ENCODE data around the gene SMARCD2. TPM values are rescaled to one million over a fixed set of nuclear protein-coding genes. Genes with fewer than 3 reads are reported as not detected.

SMARCD2 gene
- total and polyA plus RNA-seq, 5 donors = 27.9 to 46.4 (median 35.7) TPM

DNA sequence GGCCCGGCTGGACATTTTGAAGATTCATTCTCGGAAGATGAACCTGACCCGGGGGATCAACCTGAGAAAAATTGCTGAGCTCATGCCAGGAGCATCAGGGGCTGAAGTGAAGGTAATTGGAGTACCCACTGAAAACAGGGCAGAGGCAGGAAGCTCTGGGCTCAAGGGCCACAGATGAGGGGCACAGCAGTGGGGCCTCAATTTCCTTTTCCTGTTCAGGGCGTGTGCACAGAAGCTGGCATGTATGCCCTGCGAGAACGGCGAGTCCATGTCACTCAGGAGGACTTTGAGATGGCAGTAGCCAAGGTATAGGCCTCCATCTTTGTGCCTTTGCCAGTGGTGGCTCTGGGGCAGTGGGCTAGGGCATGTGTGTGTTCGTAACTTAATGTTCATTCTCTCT is 11.0 kb downstream of the SMARCD2 start:
- H3K4me3 ChIP-seq (ENCODE audit: low read length) = no peak overlapping the region
- 75% methylated on average over 8 of the region's 8 CpGs for WGBS
- ATAC-seq (no peak), DNase-seq (peak in 1 of 3 donors; percentile 19)
- H3K27me3 ChIP-seq (ENCODE audit: control insufficient read depth, insufficient read depth) = no peaks in the 10 kb centered on the region
- no peaks in the 10 kb centered on the region for H3K9me3 ChIP-seq (ENCODE audit: control insufficient read depth, low read length)
- no peaks in the 10 kb centered on the region for H3K4me1 ChIP-seq (ENCODE audit: control insufficient read depth, insufficient read depth, low read length)
- no peak overlapping the region for H3K27ac ChIP-seq (ENCODE audit: low read length)
- intact Hi-C loops (cut with DNase I) = no loop called here

DNA sequence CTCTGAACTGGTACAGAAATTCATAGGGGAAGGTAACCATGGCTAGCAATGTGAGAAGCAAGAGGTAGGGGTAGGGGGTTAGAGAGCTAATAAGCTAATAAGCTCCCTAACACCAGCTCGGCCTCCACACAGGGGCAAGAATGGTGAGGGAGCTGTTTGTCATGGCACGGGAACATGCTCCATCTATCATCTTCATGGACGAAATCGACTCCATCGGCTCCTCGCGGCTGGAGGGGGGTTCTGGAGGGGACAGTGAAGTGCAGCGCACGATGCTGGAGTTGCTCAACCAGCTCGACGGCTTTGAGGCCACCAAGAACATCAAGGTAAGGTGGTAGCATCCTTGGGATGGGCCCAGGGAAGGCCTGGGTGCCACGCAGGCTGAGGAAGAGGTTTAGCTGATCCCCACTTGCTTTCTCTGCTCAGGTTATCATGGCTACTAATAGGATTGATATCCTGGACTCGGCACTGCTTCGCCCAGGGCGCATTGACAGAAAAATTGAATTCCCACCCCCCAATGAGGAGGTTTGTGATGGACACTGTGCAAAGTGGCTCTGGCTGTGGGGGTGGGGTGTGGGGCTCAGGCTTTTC is 11.5 kb downstream of the SMARCD2 start:
- DNase-seq (peak in 1 of 3 donors; percentile 48), ATAC-seq (no peak)
- Histone ChIP-seq H3K9me3 (ENCODE audit: control insufficient read depth, low read length) (no peaks in the 10 kb centered on the region), H3K4me3 (ENCODE audit: low read length) (no peak overlapping the region), H3K27ac (ENCODE audit: low read length) (no peak overlapping the region), H3K4me1 (ENCODE audit: control insufficient read depth, insufficient read depth, low read length) (no peaks in the 10 kb centered on the region), H3K27me3 (ENCODE audit: control insufficient read depth, insufficient read depth) (no peaks in the 10 kb centered on the region)
- 87% methylated on average over 15 of the region's 15 CpGs for WGBS
- intact Hi-C loops (cut with DNase I) = no loop called here

DNA sequence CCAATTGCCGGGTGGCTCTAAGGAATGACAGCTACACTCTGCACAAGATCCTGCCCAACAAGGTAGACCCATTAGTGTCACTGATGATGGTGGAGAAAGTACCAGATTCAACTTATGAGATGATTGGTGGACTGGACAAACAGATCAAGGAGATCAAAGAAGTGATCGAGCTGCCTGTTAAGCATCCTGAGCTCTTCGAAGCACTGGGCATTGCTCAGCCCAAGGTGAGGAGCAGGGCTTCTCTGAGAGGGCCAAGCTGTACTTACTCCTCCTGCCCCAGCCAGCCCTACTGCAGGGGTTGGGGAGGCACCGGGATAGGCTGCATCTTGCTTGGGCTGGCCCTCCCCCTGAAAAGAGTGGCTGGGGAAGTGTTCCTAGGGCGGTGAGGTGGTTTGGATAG is 12.2 kb downstream of the SMARCD2 start:
- intact Hi-C loops (cut with DNase I) = no loop called here
- peak in 1 of 3 donors; percentile 33 for DNase-seq
- no peaks in the 10 kb centered on the region for H3K9me3 ChIP-seq (ENCODE audit: control insufficient read depth, low read length)
- no peak overlapping the region for H3K4me3 ChIP-seq (ENCODE audit: low read length)
- H3K27ac ChIP-seq (ENCODE audit: low read length) = no peak overlapping the region
- WGBS = 89% methylated on average over 5 of the region's 5 CpGs
- no peaks in the 10 kb centered on the region for H3K4me1 ChIP-seq (ENCODE audit: control insufficient read depth, insufficient read depth, low read length)
- no peaks in the 10 kb centered on the region for H3K27me3 ChIP-seq (ENCODE audit: control insufficient read depth, insufficient read depth)
- no peak for ATAC-seq

DNA sequence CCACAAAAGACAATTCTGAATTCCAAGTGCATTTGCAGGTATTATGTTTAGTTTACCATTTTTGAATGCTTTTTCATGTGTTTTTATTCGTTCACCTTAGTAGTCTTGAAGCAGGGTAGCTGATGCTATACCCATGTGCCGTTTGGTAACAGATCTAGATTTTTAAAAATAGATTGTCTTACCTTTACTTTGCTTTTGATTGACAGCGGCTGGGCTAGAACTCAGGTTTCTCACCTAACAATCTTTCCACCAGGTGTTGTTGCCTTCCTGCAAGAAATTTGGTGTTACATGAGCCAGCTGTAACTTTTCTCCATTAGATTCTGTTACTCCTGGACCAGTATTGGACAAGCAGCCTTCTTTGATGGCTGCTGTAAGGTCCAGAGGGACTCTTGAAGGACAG is 13.5 kb downstream of the SMARCD2 start:
- no peak for ATAC-seq
- 96% methylated on average over 3 of the region's 3 CpGs for WGBS
- Histone ChIP-seq H3K9me3 (ENCODE audit: control insufficient read depth, low read length) (no peaks in the 10 kb centered on the region), H3K27me3 (ENCODE audit: control insufficient read depth, insufficient read depth) (no peaks in the 10 kb centered on the region), H3K4me1 (ENCODE audit: control insufficient read depth, insufficient read depth, low read length) (no peaks in the 10 kb centered on the region), H3K27ac (ENCODE audit: low read length) (no peak overlapping the region), H3K4me3 (ENCODE audit: low read length) (no peak overlapping the region)
- intact Hi-C loops (cut with DNase I) = no loop called here
- DNase-seq = no peak

DNA sequence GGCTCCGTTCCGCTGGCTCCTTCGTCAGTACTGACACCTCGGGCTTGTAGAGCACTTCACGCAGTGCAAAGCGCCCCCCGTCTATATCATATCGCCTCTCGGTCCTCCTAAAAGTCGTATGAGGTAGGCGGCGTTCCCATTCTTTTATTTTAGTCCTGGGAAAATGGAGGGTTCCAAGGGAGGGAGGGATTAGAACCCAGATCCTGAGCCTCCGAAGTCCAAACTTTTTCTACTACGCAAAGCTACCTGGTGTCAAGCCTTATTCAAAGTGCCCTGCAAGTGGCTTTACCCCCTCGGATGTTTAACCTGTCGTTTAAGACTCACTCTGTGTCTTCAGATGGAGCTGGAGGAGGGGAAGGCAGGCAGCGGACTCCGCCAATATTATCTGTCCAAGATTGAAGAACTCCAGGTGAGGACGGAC is 14.7 kb downstream of the SMARCD2 start:
- no peaks in the 10 kb centered on the region for H3K9me3 ChIP-seq (ENCODE audit: control insufficient read depth, low read length)
- H3K4me3 ChIP-seq (ENCODE audit: low read length) = peak overlapping the region; percentile 50
- intact Hi-C loops (cut with DNase I) = no loop called here
- WGBS = 1% methylated on average over 19 of the region's 19 CpGs
- H3K27me3 ChIP-seq (ENCODE audit: control insufficient read depth, insufficient read depth) = no peaks in the 10 kb centered on the region
- H3K27ac ChIP-seq (ENCODE audit: low read length) = peak overlapping the region; percentile 86
- H3K4me1 ChIP-seq (ENCODE audit: control insufficient read depth, insufficient read depth, low read length) = no peaks in the 10 kb centered on the region
- DNase-seq = no peak
- ATAC-seq = no peak

DNA sequence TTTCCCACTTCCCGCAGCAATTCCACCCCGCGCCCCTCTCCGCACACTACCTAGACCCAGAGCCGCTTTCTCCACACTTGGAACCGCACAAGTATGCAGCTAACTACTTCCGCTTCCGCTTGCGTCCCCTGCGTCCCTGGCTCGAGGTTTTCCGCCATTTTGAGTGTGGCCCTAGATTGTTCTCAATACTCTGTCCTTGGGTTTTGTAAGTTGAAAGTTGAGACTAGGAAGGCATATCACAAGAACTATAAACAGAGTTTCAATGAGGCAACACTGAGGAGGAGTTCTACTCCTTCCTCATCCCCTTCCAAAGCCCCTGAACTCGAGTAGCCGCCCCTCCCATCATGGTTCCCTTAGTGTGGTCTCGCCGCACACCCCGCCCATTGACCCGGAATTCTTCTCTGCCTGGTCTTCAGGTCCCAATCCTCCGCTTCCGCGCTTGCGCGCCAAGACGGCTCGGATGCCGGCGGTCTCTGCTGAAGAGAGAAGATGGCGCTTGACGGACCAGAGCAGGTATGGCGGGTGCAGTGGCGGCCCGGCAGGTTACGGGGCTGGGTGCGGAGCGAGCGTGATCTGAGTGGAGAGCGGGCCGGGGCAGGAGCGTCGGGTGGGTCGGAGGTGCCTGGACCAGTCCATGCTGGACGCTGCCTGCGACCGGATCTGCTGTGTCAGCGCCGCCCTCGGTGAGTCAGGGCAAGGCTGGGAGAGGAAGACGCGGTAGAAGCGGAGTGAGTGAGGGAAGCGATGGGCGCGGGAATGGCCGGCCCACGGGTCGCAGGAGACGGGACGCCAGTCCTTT is 15.3 kb downstream of the SMARCD2 start, which contains the start of the genes FTSJ3 and PSMC5:
FTSJ3 (minus strand) TSS at position 662 of the 799 bp plus-strand sequence. CDS start 761 bp downstream, outside the sequence.
PSMC5 (plus strand) TSS at position 430 of the 799 bp plus-strand sequence; CDS start at position 490, 60 bp downstream.
- intact Hi-C loops (cut with DNase I) = no loop called here
- H3K9me3 ChIP-seq (ENCODE audit: control insufficient read depth, low read length) = no peaks in the 10 kb centered on the region
- H3K4me1 ChIP-seq (ENCODE audit: control insufficient read depth, insufficient read depth, low read length) = no peaks in the 10 kb centered on the region
- peak within 1 kb of the TSS; percentile 50 for H3K4me3 ChIP-seq (ENCODE audit: low read length)
- DNase-seq (peak; percentile 96 to 98 (median 98)), ATAC-seq (peak; percentile 94)
- no peaks in the 10 kb centered on the region for H3K27me3 ChIP-seq (ENCODE audit: control insufficient read depth, insufficient read depth)
- WGBS = under 1% methylated on average over 58 of the region's 58 CpGs
- H3K27ac ChIP-seq (ENCODE audit: low read length) = peak within 1 kb of the TSS; percentile 86

DNA sequence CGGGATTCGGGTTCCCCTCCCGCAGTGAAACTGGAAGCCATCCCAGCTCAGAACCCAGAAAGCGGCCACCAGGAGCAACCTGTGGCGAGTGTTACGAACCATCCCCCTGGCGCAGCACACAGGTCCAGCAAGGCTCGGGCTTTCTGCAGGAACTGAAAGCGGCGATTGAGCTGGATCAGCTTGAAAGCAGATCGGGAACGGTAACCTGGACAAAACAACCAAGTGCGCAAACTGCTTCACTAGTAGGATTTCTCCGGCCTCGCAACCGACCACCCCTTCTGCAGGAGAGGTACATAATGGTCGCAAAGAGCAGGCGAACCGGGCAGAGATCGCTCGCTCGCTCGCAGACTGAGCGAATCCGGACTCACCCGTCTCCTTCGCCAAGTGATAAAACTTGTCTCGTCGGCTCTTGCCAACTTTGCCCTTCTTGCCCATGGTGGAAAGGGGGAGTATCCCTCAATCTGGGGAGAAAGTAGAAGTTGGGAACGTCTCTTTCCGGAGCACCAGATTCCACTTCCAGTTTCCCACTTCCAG is 15.9 kb downstream of the SMARCD2 start:
- intact Hi-C loops (cut with DNase I) = no loop called here
- peak overlapping the region; percentile 50 for H3K4me3 ChIP-seq (ENCODE audit: low read length)
- DNase-seq = peak in 1 of 3 donors; percentile 74
- H3K9me3 ChIP-seq (ENCODE audit: control insufficient read depth, low read length) = no peaks in the 10 kb centered on the region
- WGBS = under 1% methylated on average over 31 of the region's 31 CpGs
- ATAC-seq = peak; percentile 1 to 2
- no peaks in the 10 kb centered on the region for H3K4me1 ChIP-seq (ENCODE audit: control insufficient read depth, insufficient read depth, low read length)
- H3K27ac ChIP-seq (ENCODE audit: low read length) = peak overlapping the region; percentile 86
- H3K27me3 ChIP-seq (ENCODE audit: control insufficient read depth, insufficient read depth) = no peaks in the 10 kb centered on the region

DNA sequence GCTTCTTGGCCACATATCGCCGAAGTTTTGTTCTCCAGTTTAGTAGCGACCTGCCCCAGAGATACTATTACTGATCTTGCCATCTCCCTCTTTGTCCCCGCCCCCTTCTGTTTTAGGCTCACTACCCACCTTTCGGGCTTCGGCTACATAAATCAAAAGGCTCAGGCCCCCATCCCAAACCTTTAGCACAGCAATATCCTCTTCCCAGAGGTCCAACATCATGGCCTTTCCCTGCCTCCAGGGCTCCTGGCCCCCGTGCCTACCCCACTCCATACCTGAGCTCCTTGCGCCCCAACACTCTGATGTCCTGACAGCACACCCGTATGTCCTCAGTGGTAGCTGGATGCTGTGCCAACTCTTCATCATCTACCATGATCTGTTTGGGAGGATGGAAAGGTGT is 18.1 kb downstream of the SMARCD2 start:
- ATAC-seq = no peak
- peak in 1 of 3 donors; percentile 20 for DNase-seq
- Histone ChIP-seq H3K27me3 (ENCODE audit: control insufficient read depth, insufficient read depth) (no peaks in the 10 kb centered on the region), H3K27ac (ENCODE audit: low read length) (no peak overlapping the region), H3K4me3 (ENCODE audit: low read length) (no peak overlapping the region), H3K9me3 (ENCODE audit: control insufficient read depth, low read length) (no peaks in the 10 kb centered on the region), H3K4me1 (ENCODE audit: control insufficient read depth, insufficient read depth, low read length) (peaks cover 8% of the 10 kb centered on the region)
- 93% methylated on average over 9 of the region's 9 CpGs for WGBS
- intact Hi-C loops (cut with DNase I) = no loop called here

DNA sequence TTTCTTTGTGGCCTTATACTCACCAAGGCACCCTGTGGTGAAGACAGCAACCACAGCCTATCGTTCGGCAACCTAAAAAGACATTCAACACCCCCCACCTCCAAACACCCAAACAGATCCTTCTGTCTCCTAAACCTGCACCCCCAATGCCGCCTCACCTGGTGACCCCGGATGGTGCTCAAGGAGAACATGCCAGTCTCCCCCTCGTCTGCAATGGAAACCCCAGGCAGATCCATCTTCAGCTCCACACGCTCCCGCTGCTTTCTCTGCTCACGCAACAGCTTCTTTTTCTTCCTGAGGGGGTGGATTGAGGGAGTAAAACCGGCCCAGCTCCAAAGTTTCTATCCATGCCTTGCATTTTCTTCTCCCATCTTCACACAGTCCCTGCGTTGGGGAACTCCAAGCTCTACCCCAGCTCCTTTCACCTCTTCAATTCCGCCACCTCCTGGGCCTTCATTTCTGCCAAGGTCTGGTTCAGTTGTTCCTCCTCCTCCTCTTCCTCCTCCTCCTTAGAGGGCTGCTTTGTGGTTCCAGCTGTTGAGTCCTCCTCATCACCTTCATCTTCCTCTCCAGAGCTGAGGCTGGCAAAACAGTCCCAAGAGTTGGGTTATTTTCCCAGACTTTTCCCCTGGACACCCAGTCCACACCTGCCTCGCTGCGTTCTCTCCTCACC is 18.7 kb downstream of the SMARCD2 start:
- no peak overlapping the region for H3K27ac ChIP-seq (ENCODE audit: low read length)
- no peaks in the 10 kb centered on the region for H3K27me3 ChIP-seq (ENCODE audit: control insufficient read depth, insufficient read depth)
- 91% methylated on average over 13 of the region's 13 CpGs for WGBS
- DNase-seq = peak in 2 of 3 donors; percentile 26 to 45
- no peak for ATAC-seq
- intact Hi-C loops (cut with DNase I) = no loop called here
- H3K4me1 ChIP-seq (ENCODE audit: control insufficient read depth, insufficient read depth, low read length) = peaks cover 8% of the 10 kb centered on the region
- H3K4me3 ChIP-seq (ENCODE audit: low read length) = no peak overlapping the region
- H3K9me3 ChIP-seq (ENCODE audit: control insufficient read depth, low read length) = no peaks in the 10 kb centered on the region

DNA sequence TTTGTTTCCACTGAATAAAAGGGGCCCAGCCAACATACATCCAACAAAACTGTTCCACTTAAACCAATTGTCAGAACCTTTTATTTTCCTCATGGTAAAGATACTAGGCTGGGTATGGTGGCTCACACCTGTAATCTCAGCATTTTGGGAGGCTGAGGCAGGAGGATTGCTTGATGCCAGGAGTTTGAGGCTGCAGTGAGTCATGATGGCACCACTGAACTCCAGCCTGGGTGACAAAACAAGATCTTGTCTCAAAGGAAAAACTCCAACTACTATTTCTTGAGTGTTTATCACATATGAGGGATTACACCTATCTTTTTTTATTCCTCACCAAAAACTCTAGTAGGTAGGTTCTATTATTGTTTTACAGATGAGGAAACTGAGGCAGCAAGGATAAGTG is 19.9 kb downstream of the SMARCD2 start:
- DNase-seq (no peak), ATAC-seq (no peak)
- no peaks in the 10 kb centered on the region for H3K27me3 ChIP-seq (ENCODE audit: control insufficient read depth, insufficient read depth)
- H3K9me3 ChIP-seq (ENCODE audit: control insufficient read depth, low read length) = no peaks in the 10 kb centered on the region
- H3K4me3 ChIP-seq (ENCODE audit: low read length) = no peak overlapping the region
- H3K27ac ChIP-seq (ENCODE audit: low read length) = no peak overlapping the region
- intact Hi-C loops (cut with DNase I) = no loop called here
- peaks cover 8% of the 10 kb centered on the region for H3K4me1 ChIP-seq (ENCODE audit: control insufficient read depth, insufficient read depth, low read length)

DNA sequence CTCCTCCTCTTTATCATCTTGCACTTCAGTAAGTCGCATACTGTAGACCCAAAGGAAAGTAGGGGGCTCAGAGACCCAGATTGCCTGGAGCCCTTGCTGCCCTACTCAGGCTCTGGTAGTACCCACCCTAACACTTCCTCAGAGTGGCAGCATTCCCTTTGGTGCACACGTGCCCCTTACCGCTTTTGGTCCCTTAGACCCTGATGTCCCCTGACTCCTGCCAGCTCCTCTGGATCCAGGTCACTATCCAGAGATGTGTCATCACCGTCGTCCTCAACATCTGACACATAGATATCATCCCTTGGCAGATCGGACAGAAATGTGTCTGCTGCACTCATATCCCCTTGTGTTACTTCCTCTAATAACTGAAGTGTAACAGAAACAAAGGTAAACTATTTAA is 20.7 kb downstream of the SMARCD2 start:
- ATAC-seq = peak; percentile 57 to 59
- no peaks in the 10 kb centered on the region for H3K9me3 ChIP-seq (ENCODE audit: control insufficient read depth, low read length)
- peaks cover 8% of the 10 kb centered on the region for H3K4me1 ChIP-seq (ENCODE audit: control insufficient read depth, insufficient read depth, low read length)
- peak in 2 of 3 donors; percentile 53 to 67 for DNase-seq
- WGBS = 48% methylated on average over 6 of the region's 6 CpGs
- peak overlapping the region; percentile 51 for H3K27ac ChIP-seq (ENCODE audit: low read length)
- H3K4me3 ChIP-seq (ENCODE audit: low read length) = no peak overlapping the region
- H3K27me3 ChIP-seq (ENCODE audit: control insufficient read depth, insufficient read depth) = no peaks in the 10 kb centered on the region
- intact Hi-C loops (cut with DNase I) = no loop called here
